Endothelial cell of umbilical vein (primary cell): ENCODE data around the gene NBEAL2. TPM values are rescaled to one million over a fixed set of nuclear protein-coding genes. Genes with fewer than 3 reads are reported as not detected.

Experiments
- BruUV-seq: library from RNA; stranded (reverse); fragments of 400-500 nt; replicated peaks from 2 replicates; lab custom pipeline; 2021; lab: Mats Ljungman, UMichigan
- CTCF ChIA-PET: fragments of 300-600, 350-600 bp; sonication (Branson Sonifier 250); formaldehyde crosslinking; loops from one replicate; lab custom pipeline; 2021; ENCODE audit warnings: antibody characterized with exemption, inconsistent platforms; lab: Charles Lee
- POLR2A ChIA-PET: fragments of 300-600, 350-600 bp; sonication (Branson Sonifier 250); formaldehyde crosslinking; loops from one replicate; lab custom pipeline; 2021; ENCODE audit warnings: antibody characterized with exemption, inconsistent platforms; lab: Charles Lee
- DNase-seq: peaks from one replicate; pipeline ENCODE4 v3.0.0-alpha.2; 2011; ENCODE audit warnings: low read depth, low spot score
- FAIRE-seq: peaks from 2 replicates; lab custom pipeline; 2011; peaks lifted over from hg19 to GRCh38; lab: Jason Lieb, UNC
- H2AFZ ChIP-seq: 2 replicates; pipeline ENCODE4 v1.6.0; 2012; ENCODE audit warnings: low read depth, low read length, control low read depth, inconsistent platforms
- H3K27ac ChIP-seq: 2 replicates; pipeline ENCODE4 v1.5.1; 2011; ENCODE audit warnings: low read depth, mild to moderate bottlenecking, control low read depth, low read length, moderate library complexity; ENCODE audit not compliant: insufficient read depth
- H3K27me3 ChIP-seq, 2 experiments: 2 replicates each; pipeline versions ENCODE4 v1.6.0 to v1.6.1; 2011; ENCODE audit warnings: low read length in 2 of 2, mixed read lengths in 1 of 2; ENCODE audit not compliant: control insufficient read depth in 2 of 2, insufficient read depth in 2 of 2
- H3K36me3 ChIP-seq, 2 experiments: 2 replicates in 1 of 2; 3 replicates in 1 of 2; pipeline ENCODE4 v1.5.1; 2011; ENCODE audit warnings: low read length in 2 of 2, mild to moderate bottlenecking in 1 of 2, moderate library complexity in 1 of 2; ENCODE audit not compliant: control insufficient read depth in 2 of 2, insufficient read depth in 2 of 2; ENCODE audit errors: extremely low read depth in 1 of 2
- H3K4me1 ChIP-seq: 3 replicates; pipeline ENCODE4 v1.5.1; 2011; ENCODE audit warnings: mild to moderate bottlenecking, low read length; ENCODE audit not compliant: control insufficient read depth, insufficient read depth; ENCODE audit errors: extremely low read depth
- H3K4me2 ChIP-seq: 2 replicates; pipeline ENCODE4 v1.6.1; 2011; ENCODE audit warnings: low read length, control low read depth, mixed read lengths; ENCODE audit not compliant: insufficient read depth
- H3K4me3 ChIP-seq, 3 experiments: fragments of 200-600 bp in 1 of 3; sonication (generic), shearing (Covaris generic) in 1 of 3; replicated peaks in 1 of 3; 2 replicates each; pipeline ENCODE4 v1.5.1; 2011 to 2016; ENCODE audit warnings: control low read depth in 3 of 3, low read length in 3 of 3, mild to moderate bottlenecking in 2 of 3, inconsistent platforms in 1 of 3, low read depth in 1 of 3, moderate library complexity in 1 of 3; ENCODE audit not compliant: insufficient read depth in 1 of 3
- H3K79me2 ChIP-seq: 2 replicates; pipeline ENCODE4 v1.6.0; 2012; ENCODE audit warnings: low read length, inconsistent platforms; ENCODE audit not compliant: control insufficient read depth, insufficient read depth
- H3K9ac ChIP-seq: replicated peaks from 2 replicates; pipeline ENCODE3; 2011; ENCODE audit warnings: low read length, control low read depth; ENCODE audit not compliant: insufficient read depth; ENCODE audit errors: extremely low read depth
- H3K9me1 ChIP-seq: replicated peaks from 3 replicates; pipeline ENCODE4 v1.6.0; 2011; ENCODE audit warnings: mild to moderate bottlenecking, low read length; ENCODE audit not compliant: control insufficient read depth, insufficient read depth; ENCODE audit errors: extremely low read depth
- H3K9me3 ChIP-seq: replicated peaks from 2 replicates; pipeline ENCODE4 v1.5.1; 2012; ENCODE audit warnings: low read length, inconsistent platforms; ENCODE audit not compliant: control insufficient read depth, insufficient read depth
- H4K20me1 ChIP-seq: replicated peaks from 2 replicates; pipeline ENCODE3; 2011; ENCODE audit warnings: mild to moderate bottlenecking, low read length; ENCODE audit not compliant: control insufficient read depth, insufficient read depth; ENCODE audit errors: extremely low read depth
- EZH2 ChIP-seq: IDR thresholded peaks from 2 replicates; pipeline ENCODE4 v1.6.1; 2012; ENCODE audit warnings: borderline replicate concordance, low read depth, mild to moderate bottlenecking, moderate library complexity, low read length, inconsistent platforms; ENCODE audit not compliant: severe bottlenecking
- FOS ChIP-seq: IDR thresholded peaks from 2 replicates; pipeline ENCODE4 v1.6.1; 2011; ENCODE audit warnings: mild to moderate bottlenecking, low read length, moderate library complexity, borderline replicate concordance; ENCODE audit not compliant: insufficient read depth
- GATA2 ChIP-seq: IDR thresholded peaks from 2 replicates; pipeline ENCODE4 v1.7.0; 2011; ENCODE audit warnings: low read depth, mild to moderate bottlenecking, moderate library complexity, mixed read lengths, low read length; ENCODE audit not compliant: insufficient read length, insufficient read depth
- JUN ChIP-seq: IDR thresholded peaks from 2 replicates; pipeline ENCODE4 v1.6.1; 2011; ENCODE audit warnings: borderline replicate concordance, low read depth; ENCODE audit not compliant: insufficient read length, insufficient read depth
- MYC ChIP-seq: IDR thresholded peaks from one replicate; pipeline ENCODE4 v1.6.1; 2011; ENCODE audit warnings: mild to moderate bottlenecking, low read depth, low read length
- POLR2A ChIP-seq: IDR thresholded peaks from 2 replicates; pipeline ENCODE4 v1.6.1; 2012; ENCODE audit warnings: low read depth, mild to moderate bottlenecking, control low read depth, low read length
- POLR2AphosphoS5 ChIP-seq: IDR thresholded peaks from 2 replicates; pipeline ENCODE4 v1.6.1; 2012; ENCODE audit warnings: low read depth, mild to moderate bottlenecking, control low read depth, low read length, moderate library complexity; ENCODE audit not compliant: insufficient read depth
- dilution Hi-C: fragments of 300-500 bp; cut with MboI; formaldehyde crosslinking; loops from one replicate; pipeline ENCODE4 v1.15.0; 2019; ENCODE audit warnings: low sequenced_read_pairs; ENCODE audit not compliant: extremely low pct_ligation_motif_present
- intact Hi-C: fragments of 100-400 bp; cut with micrococcal nuclease; formaldehyde crosslinking; loops from one replicate; pipeline ENCODE4 v1.10.0; 2022
- polyA plus RNA-seq, 4 experiments: library from polyadenylated mRNA; depleted of rRNA in 3 of 4; stranded (reverse) in 3 of 4; unstranded in 1 of 4; fragments of >200 nt; gene quantifications; 2 replicates each; pipeline versions ENCODE4 v1.2.1 to v1.2.3, GENCODE V29; 2011 to 2012; ENCODE audit warnings: missing spikeins in 1 of 4
- total RNA-seq: library from RNA; stranded (reverse); gene quantifications from 2 replicates; pipeline ENCODE4 v1.2.3, GENCODE V29; 2021
- TF ChIP-seq, protein P1 (sequence below): IDR thresholded peaks from 2 replicates; pipeline ENCODE4 v1.6.1; 2011; ENCODE audit not compliant: insufficient read depth, insufficient read length
- TF ChIP-seq, protein P2 (sequence below), 2 donors: IDR thresholded peaks; 1 replicate in 1 of 2; 2 replicates in 1 of 2; pipeline ENCODE4 v1.5.1; 2011; ENCODE audit warnings: low read length in 2 of 2, mild to moderate bottlenecking in 2 of 2, moderate library complexity in 2 of 2, control low read depth in 1 of 2, inconsistent platforms in 1 of 2, low read depth in 1 of 2; ENCODE audit not compliant: insufficient read depth in 1 of 2; ENCODE audit errors: extremely low read depth in 1 of 2

Gene NBEAL2
- total and polyA plus RNA-seq, 2 donors (not counting 3 experiments of a cell fraction or from before 2014, with no cell fraction given) = 48.0 to 84.7 TPM

GRCh38 chr3:46998852-46999515 is 19.5 kb downstream of the NBEAL2 start:
- H2AFZ ChIP-seq = no peak overlapping the region
- H3K27me3 ChIP-seq = no peaks in the 10 kb centered on the region
- dilution Hi-C loops (no loop called here), intact Hi-C loops (loop anchor here (1.0 to 10.0 kb wide), 3 partner anchors 76 to 294 kb away; partner anchors contain the start of gene TMIE)
- H3K4me3 ChIP-seq = no peak overlapping the region
- no peaks in the 10 kb centered on the region for H3K9me1 ChIP-seq
- no peak overlapping the region for H3K9ac ChIP-seq
- H3K4me2 ChIP-seq = no peak overlapping the region
- no peak overlapping the region for H3K27ac ChIP-seq
- peaks cover 2 to 37% of the 10 kb centered on the region in 2 experiments for H3K36me3 ChIP-seq
- no peaks in the 10 kb centered on the region for H3K4me1 ChIP-seq
- ChIA-PET CTCF (interaction anchor here (0.9 to 4.8 kb wide), 6 partner anchors 18 to 79 kb away, joined by 3 to 50 read pairs (median 4); partner anchors contain the start of gene CCDC12), POLR2A (no interaction called here)
- DNase-seq (no peak), FAIRE-seq (no peak)
- TF ChIP-seq, protein P1, sequence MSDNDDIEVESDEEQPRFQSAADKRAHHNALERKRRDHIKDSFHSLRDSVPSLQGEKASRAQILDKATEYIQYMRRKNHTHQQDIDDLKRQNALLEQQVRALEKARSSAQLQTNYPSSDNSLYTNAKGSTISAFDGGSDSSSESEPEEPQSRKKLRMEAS = no peak
- no peaks in the 10 kb centered on the region for H3K9me3 ChIP-seq
- no peaks in the 10 kb centered on the region for H4K20me1 ChIP-seq
- no peaks in the 10 kb centered on the region for H3K79me2 ChIP-seq
- TSS peak; percentile 2 for BruUV-seq

GRCh38 chr3:46999516-47000197 is 20.2 kb downstream of the NBEAL2 start:
- no peak overlapping the region for H3K27ac ChIP-seq
- H3K4me1 ChIP-seq = no peaks in the 10 kb centered on the region
- dilution Hi-C loops (no loop called here), intact Hi-C loops (loop anchor here (10.0 kb wide), 1 partner anchor 295 kb away; the partner anchor contains the start of gene TMIE)
- H2AFZ ChIP-seq = no peak overlapping the region
- FAIRE-seq (no peak), DNase-seq (no peak)
- no peaks in the 10 kb centered on the region for H3K9me3 ChIP-seq
- TF ChIP-seq GATA2 = no peak
- no peak for TF ChIP-seq POLR2AphosphoS5
- TF ChIP-seq POLR2A = no peak
- no peak for TF ChIP-seq EZH2
- no peak for TF ChIP-seq JUN
- TF ChIP-seq, protein P2, sequence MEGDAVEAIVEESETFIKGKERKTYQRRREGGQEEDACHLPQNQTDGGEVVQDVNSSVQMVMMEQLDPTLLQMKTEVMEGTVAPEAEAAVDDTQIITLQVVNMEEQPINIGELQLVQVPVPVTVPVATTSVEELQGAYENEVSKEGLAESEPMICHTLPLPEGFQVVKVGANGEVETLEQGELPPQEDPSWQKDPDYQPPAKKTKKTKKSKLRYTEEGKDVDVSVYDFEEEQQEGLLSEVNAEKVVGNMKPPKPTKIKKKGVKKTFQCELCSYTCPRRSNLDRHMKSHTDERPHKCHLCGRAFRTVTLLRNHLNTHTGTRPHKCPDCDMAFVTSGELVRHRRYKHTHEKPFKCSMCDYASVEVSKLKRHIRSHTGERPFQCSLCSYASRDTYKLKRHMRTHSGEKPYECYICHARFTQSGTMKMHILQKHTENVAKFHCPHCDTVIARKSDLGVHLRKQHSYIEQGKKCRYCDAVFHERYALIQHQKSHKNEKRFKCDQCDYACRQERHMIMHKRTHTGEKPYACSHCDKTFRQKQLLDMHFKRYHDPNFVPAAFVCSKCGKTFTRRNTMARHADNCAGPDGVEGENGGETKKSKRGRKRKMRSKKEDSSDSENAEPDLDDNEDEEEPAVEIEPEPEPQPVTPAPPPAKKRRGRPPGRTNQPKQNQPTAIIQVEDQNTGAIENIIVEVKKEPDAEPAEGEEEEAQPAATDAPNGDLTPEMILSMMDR (IDR thresholded peaks at IDR 0.05; ENCODE audit: extremely low read depth in 1 of 2, insufficient read depth in 1 of 2, low read depth in 1 of 2, low read length in 2 of 2) = no peak
- TF ChIP-seq MYC = no peak
- no peak for TF ChIP-seq FOS
- TF ChIP-seq, protein P1 = no peak
- no peak overlapping the region for H3K9ac ChIP-seq
- no peaks in the 10 kb centered on the region for H4K20me1 ChIP-seq
- H3K4me2 ChIP-seq = no peak overlapping the region
- no peak overlapping the region for H3K4me3 ChIP-seq
- H3K9me1 ChIP-seq = no peaks in the 10 kb centered on the region
- H3K27me3 ChIP-seq = no peaks in the 10 kb centered on the region
- no peaks in the 10 kb centered on the region for H3K79me2 ChIP-seq
- BruUV-seq = no TSS peak
- H3K36me3 ChIP-seq = peaks cover 2 to 42% of the 10 kb centered on the region in 2 experiments
- CTCF ChIA-PET = interaction anchor here (1.0 to 4.8 kb wide), 4 partner anchors 18 to 76 kb away, joined by 3 to 50 read pairs (median 4); partner anchors contain the start of gene CCDC12
- POLR2A ChIA-PET = no interaction called here
